ENCODE results near the gene CNIH2. TPM values are rescaled to one million over a fixed set of nuclear protein-coding genes. Genes with fewer than 3 reads are reported as not detected.
A peak's percentile ranks its signal among the peaks of the same experiment; 100 is the strongest.

The CNIH2 gene
- total RNA-seq, 1 experiment from 2014 or later = 12.9 TPM

DNA sequence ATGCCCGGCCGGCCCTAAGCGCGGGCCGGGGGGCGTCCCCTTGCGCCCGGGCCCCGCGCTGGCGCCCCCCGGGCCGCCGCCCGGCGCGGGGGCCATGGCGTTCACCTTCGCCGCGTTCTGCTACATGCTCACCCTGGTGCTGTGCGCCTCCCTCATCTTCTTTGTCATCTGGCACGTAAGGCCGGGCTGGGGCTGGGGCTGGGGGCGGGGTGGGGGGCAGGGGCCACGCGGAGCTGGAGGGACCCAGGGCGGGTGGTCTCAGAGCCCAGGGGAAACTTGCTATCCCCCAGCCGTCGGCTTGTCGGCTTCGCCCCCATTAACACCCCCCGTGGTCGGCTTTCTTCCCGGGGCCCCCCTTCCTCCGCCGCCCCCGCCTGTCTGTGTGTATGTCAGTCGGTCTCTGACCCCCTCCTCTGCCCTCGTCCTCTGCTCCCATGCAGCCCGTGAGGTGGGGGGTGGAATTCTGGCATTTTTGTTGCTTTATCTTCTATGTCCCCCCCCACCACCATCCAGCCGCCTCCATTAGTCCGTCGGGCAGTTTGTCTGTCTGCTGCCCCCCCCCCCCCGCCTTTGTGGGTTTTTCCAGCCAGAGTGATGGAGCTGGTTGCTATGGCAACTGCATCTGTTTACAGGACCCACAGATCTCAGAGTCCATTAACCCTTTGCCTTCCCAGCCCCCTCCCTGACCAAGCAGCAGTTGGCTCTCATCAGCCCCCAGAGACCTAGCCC, 552 bp downstream of the CNIH2 start (continued):
- TF ChIP-seq RELA (CRISPR knock-in tag; IDR thresholded peaks at IDR 0.05; ENCODE audit: borderline replicate concordance) = no peak
- no peak for TF ChIP-seq MYBL2 (CRISPR knock-in tag; IDR thresholded peaks at IDR 0.05)

DNA sequence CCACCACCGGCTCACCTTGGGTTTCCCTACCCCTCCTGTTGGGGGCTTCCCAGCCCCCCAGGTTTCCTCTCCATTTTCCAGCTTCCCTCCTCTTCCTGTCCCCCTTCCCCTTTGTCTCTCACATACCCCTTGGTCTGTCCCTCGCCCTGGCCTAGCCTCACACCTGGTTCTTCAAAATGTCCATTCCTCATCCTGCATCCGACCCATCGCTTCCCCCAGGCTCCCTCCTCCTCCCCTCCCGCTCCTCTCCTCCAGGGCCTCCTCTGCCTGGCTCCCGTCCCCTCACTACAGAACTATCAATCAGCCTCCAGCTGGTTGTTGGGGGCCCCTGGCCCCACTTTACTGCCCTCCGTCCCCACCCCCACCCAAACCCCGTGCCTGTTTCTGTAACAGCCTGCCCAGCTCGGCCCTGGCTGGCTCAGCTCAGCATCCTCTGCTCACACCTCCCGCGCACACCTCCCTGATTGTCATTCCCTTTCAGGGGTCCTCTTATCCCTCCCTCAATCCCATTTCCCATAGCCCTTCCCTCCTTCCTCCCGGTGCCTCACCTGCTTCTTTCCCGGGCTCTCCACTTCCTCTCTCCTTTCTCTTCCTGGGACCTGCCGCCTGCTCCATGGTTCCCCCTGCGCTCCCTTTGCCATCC, 1.2 kb downstream of the CNIH2 start:
- H3K36me3 Mint-ChIP-seq = peaks cover 4% of the 10 kb centered on the region
- H3K27ac Mint-ChIP-seq = no peak overlapping the region
- ATAC-seq (no peak; the same call in 1 of the 2 replicates), DNase-seq (ENCODE audit: low spot score) (peak; percentile 33)
- peaks cover 24% of the 10 kb centered on the region for H3K4me1 Mint-ChIP-seq
- peak overlapping the region; percentile 65 for H3K4me3 Mint-ChIP-seq
- TF ChIP-seq PRRX2 (CRISPR knock-in tag; IDR thresholded peaks at IDR 0.05) (no peak), ZNF671 (CRISPR knock-in tag; IDR thresholded peaks at IDR 0.05) (no peak), SP1 (CRISPR knock-in tag; conservative IDR thresholded peaks at IDR 0.05) (no peak), JAZF1 (CRISPR knock-in tag; IDR thresholded peaks at IDR 0.05) (no peak)
- TF ChIP-seq, protein P1, sequence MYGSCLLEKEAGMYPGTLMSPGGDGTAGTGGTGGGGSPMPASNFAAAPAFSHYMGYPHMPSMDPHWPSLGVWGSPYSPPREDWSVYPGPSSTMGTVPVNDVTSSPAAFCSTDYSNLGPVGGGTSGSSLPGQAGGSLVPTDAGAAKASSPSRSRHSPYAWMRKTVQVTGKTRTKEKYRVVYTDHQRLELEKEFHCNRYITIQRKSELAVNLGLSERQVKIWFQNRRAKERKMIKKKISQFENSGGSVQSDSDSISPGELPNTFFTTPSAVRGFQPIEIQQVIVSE (CRISPR knock-in tag; IDR thresholded peaks at IDR 0.05; ENCODE audit: borderline replicate concordance) = no peak
- CTCF ChIA-PET = interaction anchor here (0.6 to 2.5 kb wide), 9 partner anchors 11 to 139 kb away, joined by 3 to 15 read pairs (median 5); partner anchors contain the start of gene YIF1A
- POLR2A ChIA-PET = no interaction called here
- peaks cover 22% of the 10 kb centered on the region for H3K27me3 Mint-ChIP-seq (ENCODE audit: low read depth)
- no peaks in the 10 kb centered on the region for H3K9me3 Mint-ChIP-seq

DNA sequence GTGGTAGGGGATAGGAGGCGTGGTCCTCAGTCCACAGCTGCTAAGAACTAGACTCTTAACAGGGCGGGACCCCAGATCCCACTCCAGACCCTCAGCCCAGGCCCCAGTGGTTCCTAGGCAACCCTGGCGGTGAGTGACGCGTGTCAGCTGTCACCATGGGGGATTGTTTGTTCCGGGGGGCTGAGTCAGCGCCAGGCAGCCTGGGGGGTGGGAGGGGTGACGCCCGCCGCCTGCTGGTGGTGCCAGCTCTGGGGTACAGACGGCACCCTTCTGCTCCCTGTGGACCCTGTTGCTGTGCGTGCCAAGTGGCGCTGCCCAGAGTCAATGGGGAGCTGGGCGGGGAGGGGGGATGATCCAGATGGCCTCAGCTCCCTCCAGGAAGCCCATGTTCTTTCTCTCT, 2.5 kb downstream of the CNIH2 start:
- CTCF ChIA-PET = interaction anchor here (1.0 to 3.5 kb wide), 6 partner anchors 9 to 58 kb away, joined by 3 to 36 read pairs (median 12); partner anchors contain the start of genes RAB1B, RIN1 and YIF1A
- no peak overlapping the region for H3K4me3 Mint-ChIP-seq
- TF ChIP-seq, protein P2, sequence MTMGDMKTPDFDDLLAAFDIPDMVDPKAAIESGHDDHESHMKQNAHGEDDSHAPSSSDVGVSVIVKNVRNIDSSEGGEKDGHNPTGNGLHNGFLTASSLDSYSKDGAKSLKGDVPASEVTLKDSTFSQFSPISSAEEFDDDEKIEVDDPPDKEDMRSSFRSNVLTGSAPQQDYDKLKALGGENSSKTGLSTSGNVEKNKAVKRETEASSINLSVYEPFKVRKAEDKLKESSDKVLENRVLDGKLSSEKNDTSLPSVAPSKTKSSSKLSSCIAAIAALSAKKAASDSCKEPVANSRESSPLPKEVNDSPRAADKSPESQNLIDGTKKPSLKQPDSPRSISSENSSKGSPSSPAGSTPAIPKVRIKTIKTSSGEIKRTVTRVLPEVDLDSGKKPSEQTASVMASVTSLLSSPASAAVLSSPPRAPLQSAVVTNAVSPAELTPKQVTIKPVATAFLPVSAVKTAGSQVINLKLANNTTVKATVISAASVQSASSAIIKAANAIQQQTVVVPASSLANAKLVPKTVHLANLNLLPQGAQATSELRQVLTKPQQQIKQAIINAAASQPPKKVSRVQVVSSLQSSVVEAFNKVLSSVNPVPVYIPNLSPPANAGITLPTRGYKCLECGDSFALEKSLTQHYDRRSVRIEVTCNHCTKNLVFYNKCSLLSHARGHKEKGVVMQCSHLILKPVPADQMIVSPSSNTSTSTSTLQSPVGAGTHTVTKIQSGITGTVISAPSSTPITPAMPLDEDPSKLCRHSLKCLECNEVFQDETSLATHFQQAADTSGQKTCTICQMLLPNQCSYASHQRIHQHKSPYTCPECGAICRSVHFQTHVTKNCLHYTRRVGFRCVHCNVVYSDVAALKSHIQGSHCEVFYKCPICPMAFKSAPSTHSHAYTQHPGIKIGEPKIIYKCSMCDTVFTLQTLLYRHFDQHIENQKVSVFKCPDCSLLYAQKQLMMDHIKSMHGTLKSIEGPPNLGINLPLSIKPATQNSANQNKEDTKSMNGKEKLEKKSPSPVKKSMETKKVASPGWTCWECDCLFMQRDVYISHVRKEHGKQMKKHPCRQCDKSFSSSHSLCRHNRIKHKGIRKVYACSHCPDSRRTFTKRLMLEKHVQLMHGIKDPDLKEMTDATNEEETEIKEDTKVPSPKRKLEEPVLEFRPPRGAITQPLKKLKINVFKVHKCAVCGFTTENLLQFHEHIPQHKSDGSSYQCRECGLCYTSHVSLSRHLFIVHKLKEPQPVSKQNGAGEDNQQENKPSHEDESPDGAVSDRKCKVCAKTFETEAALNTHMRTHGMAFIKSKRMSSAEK (CRISPR knock-in tag; IDR thresholded peaks at IDR 0.05; ENCODE audit: borderline replicate concordance) = no peak
- TF ChIP-seq TEAD1 (CRISPR knock-in tag; IDR thresholded peaks at IDR 0.05) = no peak
- ATAC-seq (no peak), DNase-seq (ENCODE audit: low spot score) (no peak)
- H3K36me3 Mint-ChIP-seq = peaks cover 2% of the 10 kb centered on the region; the same call in 1 of the 2 replicates
- H3K27ac Mint-ChIP-seq = no peak overlapping the region
- POLR2A ChIA-PET = interaction anchor here (0.8 to 1.3 kb wide), 3 partner anchors 10 to 13 kb away, joined by 3 to 5 read pairs (median 5); partner anchors contain the start of gene RAB1B
- H3K4me1 Mint-ChIP-seq = peaks cover 24% of the 10 kb centered on the region
- H3K27me3 Mint-ChIP-seq (ENCODE audit: low read depth) = peaks cover 22% of the 10 kb centered on the region
- H3K9me3 Mint-ChIP-seq = no peaks in the 10 kb centered on the region

DNA sequence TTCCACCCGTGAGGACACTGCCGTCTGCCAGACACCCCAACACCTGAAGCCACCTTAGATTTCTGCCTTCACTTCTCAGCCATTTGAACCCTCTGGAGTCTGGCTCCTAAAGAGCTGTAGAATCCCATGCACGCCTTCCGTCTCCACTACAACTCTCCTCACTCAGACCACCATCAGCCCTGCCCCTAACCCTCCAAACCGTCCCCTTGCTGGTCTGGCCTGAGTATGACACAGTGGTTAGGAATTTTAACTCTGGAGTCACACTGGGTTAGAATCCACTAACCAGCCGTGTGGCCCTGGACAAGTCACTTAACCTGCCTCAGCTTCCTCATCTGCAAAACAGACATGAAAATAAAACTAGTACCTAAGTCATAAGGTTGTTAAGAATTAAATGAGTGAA, 3.0 kb downstream of the CNIH2 start:
- no peak overlapping the region for H3K4me3 Mint-ChIP-seq
- 0 out of 2 replicates have a peak, but pooled peaks cover under 1% of the 10 kb centered on the region for H3K36me3 Mint-ChIP-seq
- ATAC-seq (no peak), DNase-seq (ENCODE audit: low spot score) (no peak)
- peaks cover 22% of the 10 kb centered on the region for H3K27me3 Mint-ChIP-seq (ENCODE audit: low read depth)
- no peak overlapping the region for H3K27ac Mint-ChIP-seq
- H3K4me1 Mint-ChIP-seq = peaks cover 24% of the 10 kb centered on the region
- ChIA-PET CTCF (interaction anchor here (1.0 to 3.5 kb wide), 6 partner anchors 9 to 58 kb away, joined by 3 to 36 read pairs (median 12); partner anchors contain the start of genes RAB1B, RIN1 and YIF1A), POLR2A (interaction anchor here (0.7 to 1.3 kb wide), 3 partner anchors 10 to 13 kb away, joined by 3 to 5 read pairs (median 5); partner anchors contain the start of genes RAB1B and TMEM151A)
- no peaks in the 10 kb centered on the region for H3K9me3 Mint-ChIP-seq
- TF ChIP-seq, protein P3, sequence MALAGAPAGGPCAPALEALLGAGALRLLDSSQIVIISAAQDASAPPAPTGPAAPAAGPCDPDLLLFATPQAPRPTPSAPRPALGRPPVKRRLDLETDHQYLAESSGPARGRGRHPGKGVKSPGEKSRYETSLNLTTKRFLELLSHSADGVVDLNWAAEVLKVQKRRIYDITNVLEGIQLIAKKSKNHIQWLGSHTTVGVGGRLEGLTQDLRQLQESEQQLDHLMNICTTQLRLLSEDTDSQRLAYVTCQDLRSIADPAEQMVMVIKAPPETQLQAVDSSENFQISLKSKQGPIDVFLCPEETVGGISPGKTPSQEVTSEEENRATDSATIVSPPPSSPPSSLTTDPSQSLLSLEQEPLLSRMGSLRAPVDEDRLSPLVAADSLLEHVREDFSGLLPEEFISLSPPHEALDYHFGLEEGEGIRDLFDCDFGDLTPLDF (CRISPR knock-in tag; IDR thresholded peaks at IDR 0.05) = no peak
- no peak for TF ChIP-seq ESRRA (CRISPR knock-in tag; IDR thresholded peaks at IDR 0.05; ENCODE audit: borderline replicate concordance)
- TF ChIP-seq, protein P4, sequence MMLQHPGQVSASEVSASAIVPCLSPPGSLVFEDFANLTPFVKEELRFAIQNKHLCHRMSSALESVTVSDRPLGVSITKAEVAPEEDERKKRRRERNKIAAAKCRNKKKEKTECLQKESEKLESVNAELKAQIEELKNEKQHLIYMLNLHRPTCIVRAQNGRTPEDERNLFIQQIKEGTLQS (CRISPR knock-in tag; conservative IDR thresholded peaks at IDR 0.05) = no peak
- TF ChIP-seq, protein P5, sequence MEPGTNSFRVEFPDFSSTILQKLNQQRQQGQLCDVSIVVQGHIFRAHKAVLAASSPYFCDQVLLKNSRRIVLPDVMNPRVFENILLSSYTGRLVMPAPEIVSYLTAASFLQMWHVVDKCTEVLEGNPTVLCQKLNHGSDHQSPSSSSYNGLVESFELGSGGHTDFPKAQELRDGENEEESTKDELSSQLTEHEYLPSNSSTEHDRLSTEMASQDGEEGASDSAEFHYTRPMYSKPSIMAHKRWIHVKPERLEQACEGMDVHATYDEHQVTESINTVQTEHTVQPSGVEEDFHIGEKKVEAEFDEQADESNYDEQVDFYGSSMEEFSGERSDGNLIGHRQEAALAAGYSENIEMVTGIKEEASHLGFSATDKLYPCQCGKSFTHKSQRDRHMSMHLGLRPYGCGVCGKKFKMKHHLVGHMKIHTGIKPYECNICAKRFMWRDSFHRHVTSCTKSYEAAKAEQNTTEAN (CRISPR knock-in tag; IDR thresholded peaks at IDR 0.05) = no peak
- TF ChIP-seq OVOL2 (CRISPR knock-in tag; IDR thresholded peaks at IDR 0.05; ENCODE audit: borderline replicate concordance) = no peak
- TF ChIP-seq ZNF219 (CRISPR knock-in tag; IDR thresholded peaks at IDR 0.05; ENCODE audit: borderline replicate concordance) = no peak
- TF ChIP-seq SP1 (CRISPR knock-in tag; conservative IDR thresholded peaks at IDR 0.05) = no peak
- no peak for TF ChIP-seq NFATC4 (CRISPR knock-in tag; IDR thresholded peaks at IDR 0.05)
- TF ChIP-seq, protein P6, sequence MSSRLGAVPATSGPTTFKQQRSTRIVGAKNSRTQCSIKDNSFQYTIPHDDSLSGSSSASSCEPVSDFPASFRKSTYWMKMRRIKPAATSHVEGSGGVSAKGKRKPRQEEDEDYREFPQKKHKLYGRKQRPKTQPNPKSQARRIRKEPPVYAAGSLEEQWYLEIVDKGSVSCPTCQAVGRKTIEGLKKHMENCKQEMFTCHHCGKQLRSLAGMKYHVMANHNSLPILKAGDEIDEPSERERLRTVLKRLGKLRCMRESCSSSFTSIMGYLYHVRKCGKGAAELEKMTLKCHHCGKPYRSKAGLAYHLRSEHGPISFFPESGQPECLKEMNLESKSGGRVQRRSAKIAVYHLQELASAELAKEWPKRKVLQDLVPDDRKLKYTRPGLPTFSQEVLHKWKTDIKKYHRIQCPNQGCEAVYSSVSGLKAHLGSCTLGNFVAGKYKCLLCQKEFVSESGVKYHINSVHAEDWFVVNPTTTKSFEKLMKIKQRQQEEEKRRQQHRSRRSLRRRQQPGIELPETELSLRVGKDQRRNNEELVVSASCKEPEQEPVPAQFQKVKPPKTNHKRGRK (CRISPR knock-in tag; IDR thresholded peaks at IDR 0.05; ENCODE audit: borderline replicate concordance) = no peak

Data from WTC11 (cell line).